Measurements from ENCODE around the gene TM7SF2. TPM values are rescaled to one million over a fixed set of nuclear protein-coding genes. Genes with fewer than 3 reads are reported as not detected.
A peak's percentile ranks its signal among the peaks of the same experiment; 100 is the strongest.

The TM7SF2 gene
- total and polyA plus RNA-seq, 10 donors = 8.9 to 29.7 (median 14.3) TPM

- Histone ChIP-seq H3K4me3 (peak overlapping the region; percentile 40 to 89 (median 74)), H3K4me1 (peaks cover 16 to 48% (median 26%) of the 10 kb centered on the region in 6 donors), H3K36me3 (peaks cover 0 to 57% (median 39%) of the 10 kb centered on the region in 6 donors), H3K27ac (peak overlapping the region; percentile 91 to 98 (median 94)), H3K27me3 (replicated peaks in 1 of 7) (no peaks in the 10 kb centered on the region), H3K9me3 (no peaks in the 10 kb centered on the region)
- intact Hi-C loops (cut with DNase I; ENCODE audit: low total_unique reads) = no loop called here
- no peak for DNase-seq
- 44 to 52% (median 50%) methylated on average over 20 to 23 of the region's 23 CpGs for WGBS, 5 donors
- TF ChIP-seq CTCF (IDR thresholded peaks at IDR 0.05 in 8 of 11, conservative IDR thresholded peaks at IDR 0.05 in 3 of 11) = no peak
- TF ChIP-seq POLR2AphosphoS5 (IDR thresholded peaks at IDR 0.05) = no peak
- TF ChIP-seq POLR2A (IDR thresholded peaks at IDR 0.05) = no peak
Observed at GRCh38 chr11:65084598-65085375, 26.9 kb upstream of the TM7SF2 start.

GRCh38 chr11:65085446-65085845 is 26.2 kb upstream of the TM7SF2 start:
- intact Hi-C loops (cut with DNase I; ENCODE audit: low total_unique reads) = no loop called here
- no peaks in the 10 kb centered on the region for H3K27me3 ChIP-seq (replicated peaks in 1 of 7)
- H3K36me3 ChIP-seq = peaks cover 0 to 55% (median 39%) of the 10 kb centered on the region in 6 donors
- TF ChIP-seq POLR2AphosphoS5 (IDR thresholded peaks at IDR 0.05) (no peak), CTCF (IDR thresholded peaks at IDR 0.05 in 8 of 11, conservative IDR thresholded peaks at IDR 0.05 in 3 of 11) (no peak), POLR2A (IDR thresholded peaks at IDR 0.05) (no peak)
- H3K27ac ChIP-seq = peak overlapping the region in 1 of 8 donors; percentile 91
- 85 to 95% (median 92%) methylated on average over 4 of the region's 4 CpGs for WGBS, 5 donors
- no peak for DNase-seq
- peaks cover 16 to 48% (median 26%) of the 10 kb centered on the region in 6 donors for H3K4me1 ChIP-seq
- H3K9me3 ChIP-seq = no peaks in the 10 kb centered on the region
- peak overlapping the region in 1 of 8 donors; percentile 66 for H3K4me3 ChIP-seq

GRCh38 chr11:65086809-65087208 is 24.9 kb upstream of the TM7SF2 start:
- Histone ChIP-seq H3K36me3 (peaks cover 0 to 58% (median 39%) of the 10 kb centered on the region in 6 donors), H3K4me1 (peaks cover 16 to 39% (median 26%) of the 10 kb centered on the region in 6 donors), H3K9me3 (no peaks in the 10 kb centered on the region), H3K4me3 (no peak overlapping the region), H3K27ac (no peak overlapping the region), H3K27me3 (replicated peaks in 1 of 7) (no peaks in the 10 kb centered on the region)
- WGBS, 5 donors = 91 to 99% (median 93%) methylated on average over 9 of the region's 9 CpGs
- TF ChIP-seq POLR2AphosphoS5 (IDR thresholded peaks at IDR 0.05) = no peak
- TF ChIP-seq POLR2A (IDR thresholded peaks at IDR 0.05) = no peak
- TF ChIP-seq CTCF (IDR thresholded peaks at IDR 0.05 in 8 of 11, conservative IDR thresholded peaks at IDR 0.05 in 3 of 11) = no peak
- intact Hi-C loops (cut with DNase I; ENCODE audit: low total_unique reads) = no loop called here
- no peak for DNase-seq

GRCh38 chr11:65087216-65087615 is 24.5 kb upstream of the TM7SF2 start:
- Histone ChIP-seq H3K9me3 (no peaks in the 10 kb centered on the region), H3K36me3 (peaks cover 0 to 58% (median 39%) of the 10 kb centered on the region in 6 donors), H3K27me3 (replicated peaks in 1 of 7) (no peaks in the 10 kb centered on the region), H3K4me3 (no peak overlapping the region), H3K27ac (no peak overlapping the region), H3K4me1 (peaks cover 16 to 37% (median 26%) of the 10 kb centered on the region in 6 donors)
- DNase-seq = no peak
- TF ChIP-seq CTCF (IDR thresholded peaks at IDR 0.05 in 8 of 11, conservative IDR thresholded peaks at IDR 0.05 in 3 of 11) (no peak), POLR2AphosphoS5 (IDR thresholded peaks at IDR 0.05) (no peak), POLR2A (IDR thresholded peaks at IDR 0.05) (no peak)
- WGBS, 5 donors = 87 to 93% (median 90%) methylated on average over 11 of the region's 11 CpGs
- intact Hi-C loops (cut with DNase I; ENCODE audit: low total_unique reads) = no loop called here

Measured in spleen (tissue), 11 donors.